ENCODE data around the gene GNAO1.

GRCh38 chr16:56303880-56304279 lies 112.6 kb downstream of the GNAO1 start:
- TF ChIP-seq CTCF (optimal IDR thresholded peaks at IDR 0.05 in 1 of 3, IDR thresholded peaks at IDR 0.05 in 1 of 3, conservative IDR thresholded peaks at IDR 0.05 in 1 of 3; ENCODE audit: extremely low read depth in 1 of 3, insufficient read depth in 2 of 3, low read length in 3 of 3) (no peak), EZH2 (IDR thresholded peaks at IDR 0.05; ENCODE audit: low read length) (no peak)

Measured in keratinocyte (primary cell).